Testis (tissue), 3 donors: ENCODE data around the gene ANKRD28. TPM values are rescaled to one million over a fixed set of nuclear protein-coding genes. Genes with fewer than 3 reads are reported as not detected.
A peak's percentile ranks its signal among the peaks of the same experiment; 100 is the strongest.

ENCODE experiments used
- DNase-seq: peaks from one replicate; pipeline ENCODE4 v3.0.0-alpha.2; 2019
- H3K27ac ChIP-seq, 2 donors: fragments of 200-600 bp; sonication (generic); one replicate each; pipeline ENCODE4 v1.5.1; 2019
- H3K27me3 ChIP-seq: fragments of 200-600 bp; sonication (generic); one replicate; pipeline ENCODE4 v1.5.1; 2019
- H3K36me3 ChIP-seq: fragments of 200-600 bp; sonication (generic); one replicate; pipeline ENCODE4 v1.5.1; 2017; ENCODE audit warnings: low read depth; ENCODE audit errors: missing control alignments
- H3K4me1 ChIP-seq: fragments of 200-600 bp; sonication (generic); one replicate; pipeline ENCODE4 v1.5.1; 2019
- H3K4me3 ChIP-seq, 2 donors: fragments of 200-600 bp; sonication (generic); one replicate each; pipeline ENCODE4 v1.5.1; 2017 to 2019
- H3K9me3 ChIP-seq: fragments of 200-600 bp; sonication (generic); one replicate; pipeline ENCODE4 v1.5.1; 2017
- POLR2A ChIP-seq: fragments of 450-650 bp; IDR thresholded peaks from one replicate; pipeline ENCODE4 v1.6.1; 2017; ENCODE audit warnings: antibody characterized with exemption, mild to moderate bottlenecking, moderate library complexity
- WGBS, 2 donors: methylation state at CpG; one replicate each; pipeline ENCODE4 v1.1.5; 2018; 5-methylcytosine and 5-hydroxymethylcytosine counted together
- intact Hi-C: fragments of 100-400 bp; cut with DNase I; formaldehyde crosslinking; loops from one replicate; pipeline ENCODE4 v1.15.1; 2023; ENCODE audit warnings: low total_unique reads
- polyA plus RNA-seq: library from polyadenylated mRNA; stranded (reverse); fragments of 350-450 nt; fragmentation: Illumina TruSeq; extraction: RNeasy Lipid Tissue Mini Kit (QIAGEN cat#74804); gene quantifications from one replicate; pipeline ENCODE4 v1.2.3, GENCODE V29; 2014; ENCODE audit warnings: low read depth, low replicate concordance; ENCODE audit not compliant: insufficient read depth
- total RNA-seq, 2 donors: library from RNA; depleted of rRNA; stranded (reverse); fragments of >200 nt; gene quantifications; one replicate each; pipeline ENCODE4 v1.2.3, GENCODE V29; 2016
- TF ChIP-seq, protein P1 (sequence below), 3 experiments: fragments of 450-650 bp in 2 of 3; fragments of 200-600 bp in 1 of 3; sonication (generic) in 1 of 3; IDR thresholded peaks; one replicate each; pipeline ENCODE4 v1.5.1; 2016 to 2019; ENCODE audit warnings: antibody characterized with exemption in 3 of 3, mild to moderate bottlenecking in 2 of 3, moderate library complexity in 1 of 3

Gene ANKRD28
- total and polyA plus RNA-seq, 3 donors from 2014 or later: 82.8 to 96.3 (median 93.8) TPM

DNA sequence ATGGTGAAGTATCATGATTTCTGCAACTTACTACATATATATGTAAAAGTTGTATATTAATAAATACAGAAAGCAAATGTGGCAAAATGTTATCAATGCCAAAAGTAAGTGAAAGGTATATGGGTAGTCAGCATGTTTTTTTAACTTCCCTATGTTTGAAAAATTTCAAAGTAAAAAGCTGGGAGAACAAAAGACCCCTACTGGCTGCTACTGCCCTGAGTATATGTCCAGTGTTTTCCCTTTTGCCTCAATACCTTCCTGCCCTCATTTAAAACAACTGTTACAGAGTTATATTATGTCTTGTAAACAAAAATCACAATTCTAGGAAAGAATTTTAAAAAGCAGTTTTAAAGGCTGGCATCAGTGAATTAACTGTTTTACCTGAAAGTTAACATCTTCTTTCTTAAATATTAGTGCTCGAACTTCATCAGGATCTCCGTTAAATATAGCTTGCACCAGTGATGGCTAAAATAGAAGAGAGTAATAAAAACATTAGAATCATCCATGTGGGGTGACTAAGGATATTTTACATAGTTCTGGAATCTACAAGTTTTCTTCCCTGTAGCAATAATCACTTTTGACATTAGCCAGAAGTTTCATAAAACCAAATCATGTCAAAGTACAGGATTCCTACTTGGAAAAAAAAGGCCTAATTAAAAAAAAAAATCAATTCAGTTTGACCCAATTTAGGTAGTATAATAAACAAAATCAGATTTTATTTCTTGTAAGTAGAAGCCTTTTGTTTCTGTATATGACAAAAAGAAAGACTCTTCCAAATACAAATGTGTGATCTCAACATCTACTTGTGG, 2.7 kb downstream of the ANKRD28 start:
- no peak for DNase-seq
- no peaks in the 10 kb centered on the region for H3K36me3 ChIP-seq
- H3K4me3 ChIP-seq: no peak overlapping the region
- peak overlapping the region; percentile 60 to 87 for H3K27ac ChIP-seq
- H3K27me3 ChIP-seq: no peaks in the 10 kb centered on the region
- TF ChIP-seq, protein P1, sequence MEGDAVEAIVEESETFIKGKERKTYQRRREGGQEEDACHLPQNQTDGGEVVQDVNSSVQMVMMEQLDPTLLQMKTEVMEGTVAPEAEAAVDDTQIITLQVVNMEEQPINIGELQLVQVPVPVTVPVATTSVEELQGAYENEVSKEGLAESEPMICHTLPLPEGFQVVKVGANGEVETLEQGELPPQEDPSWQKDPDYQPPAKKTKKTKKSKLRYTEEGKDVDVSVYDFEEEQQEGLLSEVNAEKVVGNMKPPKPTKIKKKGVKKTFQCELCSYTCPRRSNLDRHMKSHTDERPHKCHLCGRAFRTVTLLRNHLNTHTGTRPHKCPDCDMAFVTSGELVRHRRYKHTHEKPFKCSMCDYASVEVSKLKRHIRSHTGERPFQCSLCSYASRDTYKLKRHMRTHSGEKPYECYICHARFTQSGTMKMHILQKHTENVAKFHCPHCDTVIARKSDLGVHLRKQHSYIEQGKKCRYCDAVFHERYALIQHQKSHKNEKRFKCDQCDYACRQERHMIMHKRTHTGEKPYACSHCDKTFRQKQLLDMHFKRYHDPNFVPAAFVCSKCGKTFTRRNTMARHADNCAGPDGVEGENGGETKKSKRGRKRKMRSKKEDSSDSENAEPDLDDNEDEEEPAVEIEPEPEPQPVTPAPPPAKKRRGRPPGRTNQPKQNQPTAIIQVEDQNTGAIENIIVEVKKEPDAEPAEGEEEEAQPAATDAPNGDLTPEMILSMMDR (IDR thresholded peaks at IDR 0.05): no peak
- TF ChIP-seq POLR2A: no peak
- H3K9me3 ChIP-seq: no peaks in the 10 kb centered on the region
- intact Hi-C loops: no loop called here
- H3K4me1 ChIP-seq: peaks cover 4% of the 10 kb centered on the region
- 70 to 73% methylated on average over 2 of the region's 2 CpGs for WGBS, 2 donors

DNA sequence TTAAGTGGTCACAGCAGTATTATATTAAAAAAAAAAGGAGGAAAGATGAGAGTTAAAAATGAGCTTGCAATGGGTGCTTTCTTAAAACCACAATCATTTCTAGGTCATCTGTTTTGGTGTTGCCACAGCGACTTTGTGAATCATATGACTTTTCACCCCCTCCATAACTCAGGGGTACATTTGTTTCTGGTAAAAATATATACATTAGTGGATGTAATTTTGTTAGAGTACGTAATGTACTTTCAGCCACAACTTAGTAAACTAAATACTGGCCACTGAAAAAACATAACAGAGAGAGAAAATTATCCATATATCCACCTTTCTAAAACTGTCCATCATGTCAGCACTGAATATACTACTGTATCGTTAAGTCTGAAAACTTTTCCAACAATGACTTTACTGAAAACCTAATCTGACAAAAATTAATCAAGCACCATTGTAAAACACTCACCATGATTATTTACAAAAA, 3.4 kb downstream of the ANKRD28 start:
- DNase-seq: no peak
- peak overlapping the region in 1 of 2 donors; percentile 87 for H3K27ac ChIP-seq
- H3K27me3 ChIP-seq: no peaks in the 10 kb centered on the region
- no peak overlapping the region for H3K4me3 ChIP-seq
- TF ChIP-seq, protein P1 (IDR thresholded peaks at IDR 0.05): no peak
- TF ChIP-seq POLR2A: no peak
- H3K4me1 ChIP-seq: peaks cover 4% of the 10 kb centered on the region
- H3K9me3 ChIP-seq: no peaks in the 10 kb centered on the region
- no peaks in the 10 kb centered on the region for H3K36me3 ChIP-seq
- intact Hi-C loops: no loop called here
- 72 to 80% methylated on average over 3 of the region's 3 CpGs for WGBS, 2 donors

DNA sequence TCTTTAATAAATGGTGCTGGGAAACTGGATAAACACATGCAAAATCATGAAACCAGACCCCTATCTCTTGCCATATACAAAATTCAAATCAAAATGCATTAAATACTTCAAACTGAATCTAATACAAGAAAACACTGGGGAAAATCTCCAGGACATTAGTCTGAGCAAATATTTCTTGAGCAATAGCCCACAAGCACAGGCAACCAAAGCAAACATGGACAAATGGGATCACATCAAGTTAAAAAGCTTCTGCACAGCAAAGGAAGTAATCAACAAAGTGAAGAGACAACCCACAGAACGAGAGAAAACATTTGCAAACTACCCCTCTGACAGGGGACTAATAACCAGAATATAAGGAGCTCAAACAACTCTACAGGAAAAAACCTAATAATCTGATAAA, 6.3 kb downstream of the ANKRD28 start:
- peaks cover 4% of the 10 kb centered on the region for H3K4me1 ChIP-seq
- no peaks in the 10 kb centered on the region for H3K9me3 ChIP-seq
- 79 to 88% methylated on average over 1 of the region's 1 CpG for WGBS, 2 donors
- H3K27me3 ChIP-seq: no peaks in the 10 kb centered on the region
- intact Hi-C loops: no loop called here
- no peak overlapping the region for H3K4me3 ChIP-seq
- TF ChIP-seq, protein P1 (IDR thresholded peaks at IDR 0.05): no peak
- no peak for TF ChIP-seq POLR2A
- DNase-seq: no peak
- no peaks in the 10 kb centered on the region for H3K36me3 ChIP-seq
- no peak overlapping the region for H3K27ac ChIP-seq

DNA sequence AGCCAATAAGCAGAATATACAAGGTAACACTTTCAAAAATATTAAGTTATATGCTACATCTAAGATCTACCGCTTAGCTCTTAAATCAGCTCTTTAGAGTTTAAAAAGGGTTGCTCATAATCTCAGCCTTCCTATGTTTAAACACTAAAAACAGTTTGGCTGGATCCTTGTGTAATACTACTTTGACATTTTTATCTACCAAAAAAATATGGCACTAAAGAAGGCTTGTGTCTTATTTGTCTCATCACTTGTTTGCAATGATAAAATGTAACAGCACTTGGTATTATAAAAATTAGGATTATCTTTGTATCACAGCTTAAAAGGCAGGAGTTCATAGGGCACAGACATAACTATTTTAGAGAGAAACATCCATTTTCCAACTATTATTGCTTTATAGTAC, 9.8 kb downstream of the ANKRD28 start:
- intact Hi-C loops: no loop called here
- 66 to 71% methylated on average over 1 of the region's 1 CpG for WGBS, 2 donors

More for the DNA sequence above, 9.8 kb downstream of the ANKRD28 start:
- TF ChIP-seq, protein P1 (IDR thresholded peaks at IDR 0.05): no peak
- no peak for TF ChIP-seq POLR2A
- H3K27ac ChIP-seq: no peak overlapping the region
- no peaks in the 10 kb centered on the region for H3K27me3 ChIP-seq
- no peak overlapping the region for H3K4me3 ChIP-seq
- no peaks in the 10 kb centered on the region for H3K4me1 ChIP-seq
- no peak for DNase-seq
- no peaks in the 10 kb centered on the region for H3K36me3 ChIP-seq
- H3K9me3 ChIP-seq: no peaks in the 10 kb centered on the region
